Stimulated activated CD8-positive, alpha-beta memory T cell treated with anti-CD3 and anti-CD28 coated beads, Interleukin-2, amount 100 ng/mL, for 48 hours (primary cell): ENCODE data around the gene OXSM.

ENCODE experiments used
- DNase-seq, 2 donors: peaks; one replicate each; pipeline ENCODE4 v3.0.0-alpha.2; 2020; ENCODE audit warnings: low read depth in 2 of 2

Gene OXSM

DNA sequence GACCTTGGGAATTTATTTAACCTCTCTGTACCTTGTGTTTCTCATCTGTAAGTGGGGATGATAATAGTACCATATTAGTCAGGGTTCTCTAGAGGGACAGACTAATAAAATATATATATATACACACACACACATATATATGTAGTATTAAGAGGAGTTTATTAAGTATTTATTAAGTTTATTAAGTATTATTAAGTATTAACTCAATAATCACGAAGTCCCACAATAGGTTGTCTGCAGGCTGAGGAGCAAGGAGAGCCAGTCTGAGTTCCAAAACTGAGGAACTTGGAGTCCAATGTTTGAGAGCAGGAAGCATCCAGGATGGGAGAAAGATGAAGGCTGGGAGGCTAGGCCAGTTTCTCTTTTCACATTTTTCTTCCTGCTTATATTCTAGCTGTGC lies 14.8 kb downstream of the OXSM start:
- DNase-seq: no peak

DNA sequence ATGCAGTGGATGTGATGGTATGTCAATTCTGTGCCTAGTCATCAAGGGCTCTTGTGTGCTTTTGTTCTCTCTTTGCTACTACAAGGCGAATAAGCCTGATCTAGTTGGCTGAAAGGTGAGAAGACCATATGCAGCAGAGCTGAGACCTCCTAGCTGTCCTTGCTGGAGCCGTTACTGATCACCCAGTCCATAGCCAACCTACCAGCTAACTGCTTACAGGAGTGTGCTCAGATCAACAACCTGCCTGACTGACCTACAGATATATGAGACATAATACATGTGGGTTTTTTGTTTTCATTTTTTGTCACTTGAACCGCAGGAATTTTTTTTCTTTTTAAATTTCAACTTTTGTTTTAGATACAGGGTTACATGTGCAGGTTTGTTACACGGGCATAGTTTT lies 22.8 kb downstream of the OXSM start:
- DNase-seq: no peak

DNA sequence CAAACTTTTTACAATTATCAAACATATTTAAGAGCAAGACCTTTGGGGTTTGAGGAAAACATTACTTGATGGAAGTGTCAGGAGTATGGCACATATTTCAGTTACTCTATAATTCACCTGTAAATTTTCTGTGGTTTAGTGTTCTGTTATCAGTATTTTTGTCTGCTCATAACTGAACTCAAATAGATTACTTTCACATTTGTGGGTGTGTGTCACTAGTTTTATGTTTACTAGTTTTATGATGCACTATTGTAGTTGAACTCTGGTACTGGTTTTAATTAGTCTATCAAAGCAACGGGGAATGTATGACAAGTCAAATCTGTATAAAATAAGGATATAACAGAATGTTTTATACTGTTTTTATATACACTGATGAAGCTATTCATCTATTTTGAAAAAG lies 27.2 kb downstream of the OXSM start:
- no peak for DNase-seq

DNA sequence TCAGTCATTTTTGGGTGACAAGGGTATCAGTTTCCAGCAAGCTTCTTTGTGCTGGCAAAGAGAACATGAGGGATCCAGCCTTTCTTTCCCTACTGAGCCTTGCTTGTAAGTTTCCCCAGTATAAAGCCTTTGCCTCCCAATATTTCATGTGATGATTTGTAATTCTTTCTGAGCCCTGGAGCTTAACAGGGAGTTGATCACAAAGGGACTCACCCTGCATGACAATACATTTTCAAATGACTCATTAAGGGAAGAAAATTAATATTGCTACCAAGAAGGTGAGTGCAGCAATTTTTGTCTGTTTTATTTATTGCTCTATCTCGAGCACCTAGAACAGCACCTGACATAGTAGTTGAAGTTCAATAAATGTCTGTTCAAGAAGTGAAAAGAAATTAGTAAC lies 27.7 kb downstream of the OXSM start:
- no peak for DNase-seq

DNA sequence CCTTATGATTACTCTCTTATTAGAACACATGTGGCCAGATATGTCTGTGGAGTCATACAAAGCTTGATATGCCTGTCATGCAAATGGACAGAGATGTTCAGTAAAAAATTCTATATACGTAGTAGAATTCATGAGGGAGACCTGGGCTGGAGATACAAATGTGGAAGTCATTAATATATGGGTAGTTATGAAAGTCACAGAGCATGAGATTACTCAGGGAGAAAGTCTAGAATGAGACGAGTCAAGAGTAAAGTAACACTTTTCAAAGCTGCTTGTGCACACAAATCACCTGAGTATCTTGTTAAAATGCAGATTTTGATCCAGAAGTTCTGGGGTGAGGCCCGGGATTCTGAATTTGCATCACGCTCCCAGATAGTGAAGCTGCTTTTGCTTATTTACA lies 28.4 kb downstream of the OXSM start:
- no peak for DNase-seq

DNA sequence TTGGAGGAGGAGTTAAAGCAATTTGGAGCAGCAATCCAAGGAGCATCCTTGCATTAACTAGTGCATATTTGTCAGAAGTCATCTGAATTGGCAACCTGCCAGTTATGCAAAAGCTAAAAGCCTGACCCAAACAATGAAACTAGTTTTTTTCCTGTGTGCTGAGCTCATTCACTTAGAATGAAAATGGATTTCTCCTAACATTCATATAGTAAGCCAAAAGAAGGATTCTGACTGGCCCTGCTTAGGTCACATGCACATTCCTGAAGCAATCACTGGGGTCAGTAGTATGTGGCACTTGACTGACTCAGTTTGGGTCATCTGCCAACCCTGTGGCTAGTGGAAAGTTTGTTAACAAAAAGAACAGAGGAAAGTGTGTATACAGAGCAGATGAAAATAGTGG lies 30.5 kb downstream of the OXSM start:
- no peak for DNase-seq

DNA sequence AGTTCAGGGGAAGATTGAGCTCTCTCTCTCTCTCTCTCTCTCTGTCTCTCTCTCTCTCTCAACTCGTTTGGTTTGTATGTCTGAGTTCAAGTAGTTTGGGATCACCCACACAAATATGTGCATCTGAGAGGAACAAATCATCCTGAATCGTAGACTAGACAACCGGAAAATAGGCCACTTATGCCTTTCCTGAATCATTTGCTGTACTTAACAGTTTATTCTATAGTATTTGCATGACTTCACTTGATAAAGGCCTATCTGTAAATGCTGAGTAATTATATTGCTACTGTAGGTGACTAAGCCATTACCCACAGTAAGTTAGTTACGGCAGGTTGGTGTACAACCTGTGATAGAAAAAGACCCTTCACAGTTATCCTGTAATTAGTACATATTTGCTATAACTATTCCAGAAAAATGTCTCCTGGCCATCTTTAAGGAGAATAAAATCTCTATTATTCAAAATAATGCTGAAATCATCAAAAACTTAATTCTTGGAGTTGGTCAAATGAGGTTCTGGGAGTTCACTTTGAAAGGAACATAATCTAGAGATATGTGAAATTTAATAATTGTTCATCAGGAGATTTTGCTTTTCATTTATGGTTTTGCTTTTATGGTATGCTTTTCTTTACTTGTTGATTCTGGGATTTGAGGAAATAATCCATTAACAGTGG lies 31.1 kb downstream of the OXSM start:
- DNase-seq: no peak

DNA sequence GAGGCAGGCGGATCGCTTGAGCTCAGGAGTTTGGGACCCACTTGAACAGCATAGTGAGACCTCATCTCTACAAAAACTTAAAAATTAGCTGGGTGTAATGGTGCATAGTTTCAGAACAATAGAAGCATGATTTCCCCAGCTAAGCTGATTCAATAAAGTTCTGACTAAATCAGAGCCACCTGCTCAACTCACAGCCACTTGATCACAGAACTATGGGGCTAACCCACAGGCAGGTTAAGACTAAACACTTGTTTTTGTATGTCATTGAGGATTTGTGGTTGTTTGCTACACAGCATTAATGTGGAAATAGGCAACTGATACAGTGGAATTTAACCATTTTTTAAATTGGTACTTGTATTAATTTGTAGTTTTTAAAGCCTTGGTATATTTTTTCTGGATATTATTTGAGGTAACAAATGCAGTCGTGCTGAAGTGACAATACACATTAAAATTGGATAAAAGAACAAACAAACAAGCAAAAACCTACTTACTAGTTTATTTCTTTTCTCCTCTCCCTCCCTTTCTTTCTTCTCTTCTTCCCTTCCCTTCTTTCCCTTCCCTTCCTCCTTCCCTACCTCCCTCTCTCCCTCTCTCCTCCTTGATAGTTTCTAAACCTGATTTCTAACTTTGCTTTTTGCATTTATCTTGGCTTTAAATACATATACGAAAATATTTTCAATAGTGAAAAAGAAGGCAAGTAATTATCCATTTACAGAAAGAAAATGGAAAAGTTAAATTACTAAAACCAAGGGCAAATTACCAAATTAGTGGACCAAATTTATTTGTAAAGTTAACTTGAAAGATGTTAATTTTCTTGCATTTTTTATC lies 32.1 kb downstream of the OXSM start:
- DNase-seq: no peak

DNA sequence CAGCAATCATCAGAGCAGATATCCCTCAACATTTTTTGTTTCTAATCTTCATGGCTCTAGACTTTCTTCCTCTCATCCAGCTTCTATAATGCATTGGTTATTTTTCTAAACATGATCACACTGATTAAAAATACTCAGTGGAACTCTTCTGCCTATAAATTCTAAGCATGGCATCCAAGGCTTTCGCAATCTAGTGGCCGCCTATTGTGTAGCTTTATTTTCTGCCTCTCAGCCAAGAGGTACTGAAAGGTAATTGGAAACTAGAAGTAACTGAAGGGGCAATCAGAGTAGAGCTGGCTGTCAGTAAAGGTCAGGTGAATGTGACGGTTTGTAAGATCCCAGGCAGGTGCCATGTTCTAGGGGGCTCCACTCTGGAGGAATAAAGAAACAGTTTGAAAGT lies 33.4 kb downstream of the OXSM start:
- no peak for DNase-seq

DNA sequence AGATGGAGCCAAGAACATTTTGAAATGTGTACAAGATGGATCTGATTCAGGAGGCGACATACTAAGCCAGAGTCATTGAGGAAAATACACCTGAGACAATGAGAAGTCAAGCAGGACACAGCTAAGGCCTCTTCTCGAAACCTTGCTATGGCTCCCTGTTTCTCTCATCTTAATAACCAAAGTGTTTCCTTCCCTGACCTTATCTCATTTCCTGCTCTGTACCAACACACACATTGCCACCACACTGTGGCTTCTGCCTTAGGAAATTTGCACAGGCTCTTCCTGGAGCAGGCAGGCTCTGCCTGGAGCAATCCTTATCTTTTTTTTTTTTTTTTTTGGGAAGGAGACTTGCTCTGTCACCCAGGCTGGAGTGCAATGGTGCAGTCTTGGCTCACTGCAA lies 36.6 kb downstream of the OXSM start:
- DNase-seq: no peak

DNA sequence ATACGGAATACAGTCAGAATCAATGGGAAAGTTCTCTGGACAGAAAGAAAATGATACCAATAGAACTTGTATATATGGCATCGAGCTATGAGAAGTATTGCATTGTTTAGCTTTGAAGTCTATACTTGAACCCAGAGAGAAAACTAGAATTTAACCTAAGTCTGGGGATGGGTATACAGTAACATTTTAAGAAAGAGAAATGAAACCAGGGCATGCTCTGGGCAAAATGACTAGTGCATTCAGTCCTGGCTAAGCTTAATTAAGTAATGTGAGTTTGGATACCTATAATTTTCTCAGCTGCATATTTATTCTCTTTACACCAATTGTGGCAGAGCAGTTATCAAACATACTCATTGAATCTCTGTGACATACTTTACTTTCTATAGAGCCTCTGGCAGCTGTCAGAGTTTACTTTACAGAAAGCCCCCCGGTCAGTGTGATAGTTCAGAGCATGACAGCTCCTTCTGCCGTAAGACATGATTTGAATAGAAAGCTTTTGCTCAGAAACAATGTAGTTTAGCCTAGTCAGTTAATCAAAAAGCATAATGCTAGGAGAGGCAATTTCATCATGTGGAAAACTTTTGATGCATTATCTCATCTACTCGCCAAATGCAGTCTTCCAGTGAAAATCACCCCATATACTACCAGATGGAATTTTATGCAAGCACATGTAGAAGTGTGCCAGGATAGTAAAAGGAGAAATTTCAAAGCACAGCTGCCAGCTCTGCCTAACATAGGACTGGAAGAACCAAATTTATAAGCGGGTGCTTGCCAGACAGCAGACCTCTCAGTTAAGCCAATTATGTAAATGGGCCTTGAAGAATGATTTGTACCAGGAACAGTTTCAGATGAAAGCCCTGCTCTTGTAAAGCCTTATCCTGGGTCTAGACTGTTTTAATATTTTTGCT lies 40.7 kb downstream of the OXSM start:
- no peak for DNase-seq

DNA sequence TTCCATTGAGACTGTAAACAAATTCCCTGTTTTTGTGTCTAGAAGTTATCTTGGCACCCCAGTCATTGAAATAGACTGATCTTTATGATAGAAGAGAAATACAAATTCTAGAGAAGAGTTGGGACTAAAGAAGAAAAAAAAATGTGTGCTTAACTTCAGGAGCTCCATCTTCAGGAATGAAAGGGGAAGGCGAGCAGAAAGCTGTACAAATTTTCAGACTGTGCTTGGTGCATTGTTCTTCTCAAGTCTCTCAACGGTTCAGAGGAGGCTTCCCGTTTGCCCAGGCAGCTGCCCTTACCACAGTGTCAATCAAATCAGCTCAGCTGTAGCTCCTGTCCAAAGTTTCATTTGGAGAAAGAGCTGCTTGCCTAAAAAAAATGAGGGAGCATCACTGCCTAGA lies 41.7 kb downstream of the OXSM start:
- DNase-seq: no peak

DNA sequence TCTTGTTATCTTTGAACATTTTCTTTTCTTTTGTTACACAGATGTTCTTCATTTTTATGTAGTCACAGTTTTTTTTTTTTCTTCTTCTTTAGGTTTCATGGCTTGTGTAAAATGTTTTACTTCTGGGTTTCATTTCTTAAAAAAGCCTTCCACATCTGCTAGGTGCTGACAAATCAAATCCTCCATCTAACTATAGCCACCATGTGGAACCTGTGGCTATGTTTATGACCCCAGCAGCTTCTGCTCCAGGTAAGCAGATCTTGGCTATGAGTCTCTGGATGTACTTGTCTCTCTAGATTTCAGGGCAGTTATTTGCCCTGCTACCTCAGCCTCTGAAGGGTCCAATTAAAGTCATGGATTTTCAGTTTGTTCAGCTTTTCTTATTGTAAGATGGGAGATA lies 44.5 kb downstream of the OXSM start:
- no peak for DNase-seq

DNA sequence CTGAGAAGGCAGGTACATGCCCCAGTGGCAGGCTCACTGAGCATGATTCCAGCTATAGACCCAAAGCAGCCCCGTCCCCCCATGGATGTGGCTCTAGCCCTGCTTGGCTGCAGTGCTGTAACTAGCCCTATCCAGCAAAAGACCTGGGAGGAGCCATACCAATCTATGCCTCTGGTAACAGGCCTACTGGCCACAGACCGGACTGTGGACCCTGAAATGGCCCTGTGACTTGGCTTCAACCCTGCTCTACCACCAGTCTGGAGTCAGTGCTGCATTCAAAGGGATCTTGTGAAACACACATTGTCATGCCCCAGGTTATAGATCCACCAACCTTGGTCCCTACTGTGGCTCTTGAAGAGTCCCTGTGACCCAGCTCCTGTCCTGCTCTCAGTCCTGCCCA lies 46.7 kb downstream of the OXSM start:
- DNase-seq: no peak

DNA sequence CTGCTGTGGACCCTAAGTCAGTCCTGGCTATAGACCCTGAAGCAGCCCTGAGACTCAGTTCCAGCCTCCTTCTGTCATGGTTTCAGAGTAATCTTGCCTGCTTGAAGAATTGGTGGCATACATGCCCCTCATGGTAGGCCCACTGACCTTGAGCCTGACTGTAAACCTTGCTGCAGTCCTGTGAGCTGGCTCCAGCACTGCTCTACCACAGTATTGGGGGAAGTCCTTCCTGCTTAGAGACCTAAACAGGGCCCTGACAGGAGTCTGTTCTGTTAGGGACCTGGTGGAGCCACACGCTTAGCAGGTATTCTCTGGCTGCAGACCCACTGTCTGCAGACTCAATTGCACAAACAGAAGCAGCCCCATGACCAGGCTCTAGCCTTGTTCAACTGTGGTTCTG lies 47.1 kb downstream of the OXSM start:
- no peak for DNase-seq

DNA sequence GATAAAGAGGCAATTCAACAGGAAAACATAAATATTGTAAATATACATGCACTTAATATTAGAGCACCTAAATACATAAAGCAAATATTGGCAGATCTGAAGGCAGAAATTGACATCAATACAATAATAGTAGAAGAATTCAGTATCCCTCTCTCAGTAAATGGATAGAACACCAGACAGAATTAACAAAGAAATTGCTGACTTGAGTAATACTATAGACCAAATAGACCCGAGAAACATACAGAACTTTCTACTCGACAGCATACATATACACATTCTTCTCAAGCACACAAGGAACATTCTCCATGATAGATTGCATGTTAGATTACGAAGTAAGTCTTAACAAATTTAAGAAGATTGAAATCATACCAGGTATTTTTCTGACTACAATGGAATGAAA lies 50.2 kb downstream of the OXSM start:
- DNase-seq: no peak

DNA sequence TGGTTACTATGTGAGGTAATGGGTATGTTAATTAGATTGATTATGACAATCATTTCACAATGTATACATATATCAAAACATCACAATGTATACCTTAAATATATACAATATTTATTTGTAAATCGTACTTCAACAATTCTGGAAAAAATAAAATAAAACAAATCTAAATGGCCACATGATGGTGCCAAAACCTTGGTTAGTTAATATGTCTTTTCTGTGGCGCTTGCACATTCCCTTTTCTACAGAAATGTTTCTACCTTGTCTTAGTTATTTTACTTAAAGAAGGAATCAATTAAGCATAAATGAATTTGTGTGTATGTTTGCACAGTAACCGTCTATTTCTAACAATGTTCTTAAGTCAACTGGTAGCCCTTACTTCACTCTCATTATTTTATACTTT lies 53.4 kb downstream of the OXSM start:
- no peak for DNase-seq
